Natural killer cell (primary cell): ENCODE results near the gene ABCG1. TPM values are rescaled to one million over a fixed set of nuclear protein-coding genes. Genes with fewer than 3 reads are reported as not detected.

Experiments
- ATAC-seq, 3 donors: fragments of 150-1000 bp in 2 of 3; fragments of 200-7000 bp in 1 of 3; cut with Tn5 transposase; 1 replicate in 1 of 3; 2 replicates in 2 of 3; pipeline ENCODE4 v1.10.0; 2021; ENCODE audit warnings: mild to moderate bottlenecking in 2 of 3, moderate library complexity in 2 of 3
- DNase-seq, 2 donors: peaks; one replicate each; pipeline versions ENCODE4 v3.0.0 to v3.0.0-alpha.2; 2013 to 2021; ENCODE audit warnings: mixed read lengths in 1 of 2
- H3K27ac ChIP-seq: one replicate; pipeline ENCODE4 v1.5.1; 2013; ENCODE audit warnings: mild to moderate bottlenecking, low read length
- H3K27me3 ChIP-seq: one replicate; pipeline ENCODE4 v1.6.1; 2013; ENCODE audit warnings: low read length; ENCODE audit not compliant: control insufficient read depth, insufficient read depth
- H3K36me3 ChIP-seq: one replicate; pipeline ENCODE4 v1.6.1; 2013; ENCODE audit warnings: low read length; ENCODE audit not compliant: control insufficient read depth, insufficient read depth
- H3K4me1 ChIP-seq: one replicate; pipeline ENCODE4 v1.6.1; 2013; ENCODE audit warnings: low read length; ENCODE audit not compliant: control insufficient read depth, insufficient read depth
- H3K4me3 ChIP-seq: one replicate; pipeline ENCODE4 v1.5.1; 2013; ENCODE audit warnings: low read length
- H3K9me3 ChIP-seq: one replicate; pipeline ENCODE4 v1.6.1; 2013; ENCODE audit warnings: low read length; ENCODE audit not compliant: control insufficient read depth, insufficient read depth
- H3K27ac Mint-ChIP-seq, 2 donors: one replicate each; pipeline ENCODE4 v1.8.0; 2022; ENCODE audit warnings: mild to moderate bottlenecking in 2 of 2, mixed read lengths in 2 of 2, moderate library complexity in 1 of 2
- H3K27me3 Mint-ChIP-seq, 2 donors: one replicate each; pipeline ENCODE4 v1.8.0; 2022; ENCODE audit warnings: low read depth in 2 of 2, mixed read lengths in 2 of 2
- H3K36me3 Mint-ChIP-seq: one replicate; pipeline ENCODE4 v1.8.0; 2022; ENCODE audit warnings: mixed read lengths
- H3K4me1 Mint-ChIP-seq, 2 donors: one replicate each; pipeline ENCODE4 v1.8.0; 2022; ENCODE audit warnings: mixed read lengths in 2 of 2
- H3K4me3 Mint-ChIP-seq: one replicate; pipeline ENCODE4 v1.8.0; 2022; ENCODE audit warnings: mild to moderate bottlenecking, moderate library complexity, mixed read lengths
- H3K9me3 Mint-ChIP-seq, 2 donors: one replicate each; pipeline ENCODE4 v1.8.0; 2022; ENCODE audit warnings: mixed read lengths in 2 of 2
- WGBS: methylation state at CpG from one replicate; pipeline ENCODE4 v1.1.7; 2013; ENCODE audit warnings: missing lambda C conversion rate; ENCODE audit not compliant: insufficient coverage; 5-methylcytosine and 5-hydroxymethylcytosine counted together
- intact Hi-C: fragments of 100-400 bp; cut with micrococcal nuclease; formaldehyde crosslinking; loops from one replicate; pipeline ENCODE4 v1.14.2; 2022
- total RNA-seq, 4 donors: library from RNA; stranded (reverse); fragments of 120-200 nt in 1 of 4; gene quantifications; one replicate each; pipeline versions ENCODE4 v1.2.3 to v1.2.4, GENCODE V29; 2013 to 2022
- TF ChIP-seq, protein P1 (sequence below): fragments of 200-600 bp; IDR thresholded peaks from one replicate; pipeline ENCODE4 v1.8.0; 2022; ENCODE audit warnings: antibody characterized with exemption

Gene ABCG1
- total RNA-seq, 3 donors from 2014 or later (not counting 1 experiment from before 2014, with no cell fraction given) = 10.4 to 14.7 (median 13.8) TPM

- no peak overlapping the region for H3K27ac Mint-ChIP-seq
- Histone ChIP-seq H3K4me1 (no peaks in the 10 kb centered on the region), H3K36me3 (no peaks in the 10 kb centered on the region), H3K27ac (no peak overlapping the region), H3K9me3 (no peaks in the 10 kb centered on the region), H3K27me3 (no peaks in the 10 kb centered on the region), H3K4me3 (no peak overlapping the region)
- TF ChIP-seq, protein P1, sequence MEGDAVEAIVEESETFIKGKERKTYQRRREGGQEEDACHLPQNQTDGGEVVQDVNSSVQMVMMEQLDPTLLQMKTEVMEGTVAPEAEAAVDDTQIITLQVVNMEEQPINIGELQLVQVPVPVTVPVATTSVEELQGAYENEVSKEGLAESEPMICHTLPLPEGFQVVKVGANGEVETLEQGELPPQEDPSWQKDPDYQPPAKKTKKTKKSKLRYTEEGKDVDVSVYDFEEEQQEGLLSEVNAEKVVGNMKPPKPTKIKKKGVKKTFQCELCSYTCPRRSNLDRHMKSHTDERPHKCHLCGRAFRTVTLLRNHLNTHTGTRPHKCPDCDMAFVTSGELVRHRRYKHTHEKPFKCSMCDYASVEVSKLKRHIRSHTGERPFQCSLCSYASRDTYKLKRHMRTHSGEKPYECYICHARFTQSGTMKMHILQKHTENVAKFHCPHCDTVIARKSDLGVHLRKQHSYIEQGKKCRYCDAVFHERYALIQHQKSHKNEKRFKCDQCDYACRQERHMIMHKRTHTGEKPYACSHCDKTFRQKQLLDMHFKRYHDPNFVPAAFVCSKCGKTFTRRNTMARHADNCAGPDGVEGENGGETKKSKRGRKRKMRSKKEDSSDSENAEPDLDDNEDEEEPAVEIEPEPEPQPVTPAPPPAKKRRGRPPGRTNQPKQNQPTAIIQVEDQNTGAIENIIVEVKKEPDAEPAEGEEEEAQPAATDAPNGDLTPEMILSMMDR = no peak
- intact Hi-C loops = loop anchor here (10.0 kb wide), 1 partner anchor 193 kb away; no protein-coding TSS in a partner anchor
- no peak for ATAC-seq
- peaks cover 0 to 7% of the 10 kb centered on the region in 2 donors for H3K9me3 Mint-ChIP-seq
- no peak for DNase-seq
- H3K4me3 Mint-ChIP-seq = no peak overlapping the region
- peaks cover 25 to 60% of the 10 kb centered on the region in 2 donors for H3K27me3 Mint-ChIP-seq
- H3K36me3 Mint-ChIP-seq = peaks cover 15% of the 10 kb centered on the region
- no peaks in the 10 kb centered on the region for H3K4me1 Mint-ChIP-seq
Observed at GRCh38 chr21:42331660-42332059, 112.7 kb downstream of the ABCG1 start.

DNA sequence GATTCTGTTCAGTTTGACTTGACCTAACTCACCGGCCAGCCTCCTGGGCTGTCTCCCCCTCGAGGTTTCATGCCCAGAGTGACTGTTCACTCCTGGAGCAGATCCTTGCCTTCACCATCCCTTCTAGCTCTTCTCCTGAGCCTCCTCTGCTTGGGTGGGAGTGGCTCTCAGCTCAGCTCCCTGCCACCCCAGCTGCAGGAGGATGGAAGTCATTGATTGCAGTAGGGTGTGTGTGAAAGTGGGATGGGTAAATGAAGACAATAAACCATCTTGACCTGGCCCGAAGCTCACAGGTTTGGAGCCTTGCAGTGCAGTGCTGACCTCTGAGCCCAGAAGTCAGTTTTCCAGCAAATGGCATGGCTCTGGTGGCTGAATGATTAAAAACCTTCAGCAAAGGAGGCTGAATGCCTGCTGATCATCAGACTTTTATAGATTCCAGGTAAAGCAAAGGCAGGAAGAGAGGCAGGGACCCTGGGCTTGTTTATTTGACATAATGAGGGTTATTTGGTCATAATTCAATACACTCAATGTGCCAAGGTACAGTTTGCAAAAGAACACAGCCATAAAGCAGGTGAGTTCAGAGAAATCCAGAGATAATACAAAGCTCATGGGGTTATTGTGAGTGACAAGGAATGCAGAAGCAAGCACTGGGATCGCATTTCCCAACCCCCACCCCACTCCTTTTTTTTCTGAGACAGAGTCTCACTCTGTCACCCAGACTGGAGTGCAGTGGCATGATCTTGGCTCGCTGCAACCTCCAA, 113.8 kb downstream of the ABCG1 start:
- H3K4me3 Mint-ChIP-seq = no peak overlapping the region
- peaks cover 32 to 67% of the 10 kb centered on the region in 2 donors for H3K27me3 Mint-ChIP-seq
- TF ChIP-seq, protein P1 = no peak
- Histone ChIP-seq H3K27ac (no peak overlapping the region), H3K9me3 (no peaks in the 10 kb centered on the region), H3K36me3 (no peaks in the 10 kb centered on the region), H3K27me3 (peaks cover 6% of the 10 kb centered on the region), H3K4me1 (peaks cover under 1% of the 10 kb centered on the region), H3K4me3 (no peak overlapping the region)
- H3K4me1 Mint-ChIP-seq = peaks cover 3 to 4% of the 10 kb centered on the region in 2 donors
- intact Hi-C loops = loop anchor here (10.0 kb wide), 1 partner anchor 192 kb away; no protein-coding TSS in a partner anchor
- H3K27ac Mint-ChIP-seq = no peak overlapping the region
- H3K36me3 Mint-ChIP-seq = peaks cover 15% of the 10 kb centered on the region
- H3K9me3 Mint-ChIP-seq = peaks cover 0 to 7% of the 10 kb centered on the region in 2 donors
- ATAC-seq (no peak), DNase-seq (no peak)
- WGBS = 80% methylated on average over 5 of the region's 5 CpGs

DNA sequence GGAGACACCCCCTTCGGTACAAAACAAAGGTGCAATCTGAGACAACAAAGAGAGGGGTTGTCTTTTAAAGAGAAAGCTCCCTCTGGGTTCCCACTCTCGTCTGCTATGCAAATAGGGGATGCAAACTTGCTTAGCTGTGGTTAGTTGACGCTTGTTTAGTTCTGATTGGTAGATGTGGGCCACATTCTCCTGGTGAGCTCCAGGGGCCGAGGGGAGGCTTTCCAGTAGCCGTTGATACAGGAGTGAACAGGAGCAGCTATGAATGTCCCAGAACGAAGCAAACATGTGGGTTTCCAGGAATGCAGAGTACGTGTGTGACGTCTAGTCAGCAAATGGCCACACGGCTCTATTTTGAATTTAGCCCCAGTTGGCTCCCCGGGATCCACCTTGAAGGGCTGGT, 117.1 kb downstream of the ABCG1 start:
- intact Hi-C loops = loop anchor here (10.0 kb wide), 1 partner anchor 189 kb away; no protein-coding TSS in a partner anchor

More for the DNA sequence above, 117.1 kb downstream of the ABCG1 start:
- Histone ChIP-seq H3K4me3 (no peak overlapping the region), H3K27ac (no peak overlapping the region), H3K4me1 (peaks cover 8% of the 10 kb centered on the region), H3K36me3 (no peaks in the 10 kb centered on the region), H3K27me3 (peaks cover 6% of the 10 kb centered on the region), H3K9me3 (no peaks in the 10 kb centered on the region)
- peaks cover 6 to 8% of the 10 kb centered on the region in 2 donors for H3K4me1 Mint-ChIP-seq
- peaks cover 25 to 74% of the 10 kb centered on the region in 2 donors for H3K27me3 Mint-ChIP-seq
- DNase-seq (no peak), ATAC-seq (no peak)
- no peak overlapping the region for H3K4me3 Mint-ChIP-seq
- 66% methylated on average over 10 of the region's 10 CpGs for WGBS
- peaks cover 0 to 6% of the 10 kb centered on the region in 2 donors for H3K9me3 Mint-ChIP-seq
- TF ChIP-seq, protein P1 = no peak
- no peak overlapping the region for H3K27ac Mint-ChIP-seq
- H3K36me3 Mint-ChIP-seq = peaks cover 10% of the 10 kb centered on the region
